GM06990 (cell line): Measurements from ENCODE around the gene RARA.
A peak's percentile ranks its signal among the peaks of the same experiment; 100 is the strongest.

ENCODE experiments used
- DNase-seq: peaks from one replicate; pipeline ENCODE4 v3.0.0-alpha.2; 2011; ENCODE audit not compliant: insufficient read length; ENCODE audit errors: extremely low read depth
- H3K27me3 ChIP-seq: replicated peaks from 2 replicates; pipeline ENCODE4 v1.6.0; 2011; ENCODE audit warnings: low read length; ENCODE audit not compliant: control insufficient read depth, insufficient read depth
- H3K36me3 ChIP-seq: 2 replicates; pipeline ENCODE4 v1.5.1; 2011; ENCODE audit warnings: low read length; ENCODE audit not compliant: control insufficient read depth, insufficient read depth
- H3K4me3 ChIP-seq: replicated peaks from 2 replicates; pipeline ENCODE4 v1.5.1; 2011; ENCODE audit warnings: low read depth, mild to moderate bottlenecking, control low read depth, low read length
- CTCF ChIP-seq: IDR thresholded peaks from 2 replicates; pipeline ENCODE4 v1.5.1; 2011; ENCODE audit warnings: low read length, control low read depth, mild to moderate bottlenecking, inconsistent platforms; ENCODE audit not compliant: insufficient read depth, poor library complexity, severe bottlenecking

Gene RARA

GRCh38 chr17:40361925-40362695, 53.1 kb downstream of the RARA start:
- H3K36me3 ChIP-seq = no peaks in the 10 kb centered on the region
- H3K4me3 ChIP-seq = peak overlapping the region; percentile 63
- no peak for TF ChIP-seq CTCF
- no peak for DNase-seq
- H3K27me3 ChIP-seq = no peaks in the 10 kb centered on the region; the same call in 1 of the 2 replicates

- peak; percentile 91 for TF ChIP-seq CTCF
- Histone ChIP-seq H3K4me3 (peak overlapping the region; percentile 63), H3K36me3 (no peaks in the 10 kb centered on the region), H3K27me3 (no peaks in the 10 kb centered on the region; the same call in 1 of the 2 replicates)
- DNase-seq = peak; percentile 87
These were observed 53.7 kb downstream of the RARA start for GRCh38 chr17:40362696-40363110.

GRCh38 chr17:40363111-40363827, 54.3 kb downstream of the RARA start:
- H3K27me3 ChIP-seq = no peaks in the 10 kb centered on the region; the same call in 1 of the 2 replicates
- no peaks in the 10 kb centered on the region for H3K36me3 ChIP-seq
- peak; percentile 61 for DNase-seq
- TF ChIP-seq CTCF = no peak
- H3K4me3 ChIP-seq = peak overlapping the region; percentile 63

DNA sequence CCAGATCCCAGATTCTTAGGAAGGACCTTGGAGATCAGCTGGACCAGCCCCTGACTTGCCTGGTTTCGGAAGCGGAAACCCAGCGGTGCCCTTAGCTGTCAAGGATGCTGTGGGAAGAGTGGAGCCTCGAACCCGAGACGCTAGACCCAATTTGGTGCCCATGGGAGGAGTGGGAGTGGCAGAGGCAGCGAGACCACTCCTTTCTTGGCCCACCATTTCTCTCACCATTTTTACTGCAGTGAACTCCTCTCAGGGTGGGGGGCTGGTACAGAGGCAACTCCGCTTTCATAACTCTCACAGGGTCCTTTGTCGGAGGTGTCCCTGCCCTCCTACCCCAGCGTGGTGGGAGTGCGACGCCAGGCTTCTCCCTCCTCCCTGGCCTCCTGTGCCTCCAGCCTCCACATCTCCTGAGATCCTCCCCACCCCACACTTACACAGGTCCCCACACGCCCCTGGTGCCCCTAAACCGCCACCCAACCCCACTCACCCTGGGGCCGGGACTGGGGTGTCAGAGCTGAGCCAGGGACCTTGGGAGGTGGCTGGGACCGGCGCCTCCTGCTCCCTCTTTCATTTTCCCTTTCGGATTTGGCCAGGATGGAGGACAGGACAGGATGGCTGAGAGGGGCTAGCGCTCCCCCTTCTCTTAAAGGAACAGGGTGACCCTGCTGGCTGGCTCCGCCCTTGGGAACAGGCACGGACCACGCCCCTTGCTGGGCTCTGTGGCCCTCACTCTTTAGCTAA, 55.3 kb downstream of the RARA start, which contains the start of gene GJD3:
Gene GJD3, minus strand, starts transcription at position 617 of the 741 bp plus-strand sequence. CDS start 922 bp downstream, outside the sequence.
- Histone ChIP-seq H3K36me3 (no peaks in the 10 kb centered on the region), H3K4me3 (peak within 1 kb of the TSS; percentile 63), H3K27me3 (no peaks in the 10 kb centered on the region; the same call in 1 of the 2 replicates)
- TF ChIP-seq CTCF = no peak
- no peak for DNase-seq

GRCh38 chr17:40364906-40365305, 55.9 kb downstream of the RARA start:
- no peak for TF ChIP-seq CTCF
- DNase-seq = no peak

More at GRCh38 chr17:40364906-40365305, 55.9 kb downstream of the RARA start:
- Histone ChIP-seq H3K36me3 (no peaks in the 10 kb centered on the region), H3K27me3 (no peaks in the 10 kb centered on the region; the same call in 1 of the 2 replicates), H3K4me3 (no peak overlapping the region)
